Measurements from ENCODE around the gene FAM13A. TPM values are rescaled to one million over a fixed set of nuclear protein-coding genes. Genes with fewer than 3 reads are reported as not detected.

FAM13A gene
- total and polyA plus RNA-seq, 9 of the 15 experiments (the other 6 are each of a cell fraction or from before 2014, with no cell fraction given): 11.3 to 23.3 (median 14.7) TPM

- ChIA-PET POLR2A (interaction anchor here (0.7 kb wide), 1 partner anchor 14 kb away, joined by 3 read pairs; no protein-coding TSS in a partner anchor), CTCF (ENCODE audit: low intra/inter-chr PET ratio) (no interaction called here)
- no peak for FAIRE-seq
- peaks cover 6 to 15% of the 10 kb centered on the region in 2 experiments; a peak in 4 of 5 replicates for H3K4me1 ChIP-seq (replicated peaks in 1 of 2; ENCODE audit: control insufficient read depth in 2 of 2, insufficient read depth in 2 of 2, low read length in 2 of 2)
- H4K20me1 ChIP-seq (replicated peaks; ENCODE audit: control insufficient read depth, insufficient read depth, low read length): peaks cover 4% of the 10 kb centered on the region; the same call in 1 of the 2 replicates
- H3K9me3 ChIP-seq (replicated peaks; ENCODE audit: control insufficient read depth, insufficient read depth, low read depth, low read length): no peaks in the 10 kb centered on the region
- no TSS peak for BruUV-seq (replicated peaks)
- in situ Hi-C loops (cut with MboI): no loop called here
- no peak overlapping the region for H3K9ac ChIP-seq (ENCODE audit: insufficient read depth in 1 of 2, low read depth in 2 of 2, low read length in 2 of 2)
- no peaks in the 10 kb centered on the region for H3K79me2 ChIP-seq (ENCODE audit: control insufficient read depth, insufficient read depth, low read length)
- H3K4me2 ChIP-seq (ENCODE audit: insufficient read depth, low read length): no peak overlapping the region
- ATAC-seq: no peak
- WGBS (ENCODE audit: insufficient coverage, low coverage, missing lambda C conversion rate): 70% methylated on average over 7 of the region's 7 CpGs
- DNase-seq (ENCODE audit: extremely low read depth in 1 of 4, low spot score in 3 of 4): no peak
- H3K36me3 ChIP-seq (ENCODE audit: control insufficient read depth, insufficient read depth, low read length): peaks cover 23% of the 10 kb centered on the region
- no peak overlapping the region for H2AFZ ChIP-seq (ENCODE audit: low read depth, low read length)
- intact Hi-C loops (cut with micrococcal nuclease): no loop called here
- no peaks in the 10 kb centered on the region for H3K9me1 ChIP-seq (ENCODE audit: control insufficient read depth, insufficient read depth, low read length)
- no peaks in the 10 kb centered on the region for H3K27me3 ChIP-seq (ENCODE audit: control insufficient read depth in 2 of 2, insufficient read depth in 2 of 2, low read length in 2 of 2)
- no peak overlapping the region for H3K4me3 ChIP-seq
- no peak overlapping the region for H3K27ac ChIP-seq (ENCODE audit: extremely low read depth, low read depth, low read length)
- TF ChIP-seq PRDM10 (IDR thresholded peaks at IDR 0.05; ENCODE audit: partially characterized antibody) (no peak), DNMT1 (IDR thresholded peaks at IDR 0.05) (no peak), ZC3H8 (IDR thresholded peaks at IDR 0.05) (no peak), NBN (IDR thresholded peaks at IDR 0.05; ENCODE audit: low read depth) (no peak), GATAD2B (IDR thresholded peaks at IDR 0.05; ENCODE audit: borderline replicate concordance) (no peak), BRF2 (IDR thresholded peaks at IDR 0.05; ENCODE audit: borderline replicate concordance, insufficient read depth, insufficient read length) (no peak), NUFIP1 (IDR thresholded peaks at IDR 0.05; ENCODE audit: partially characterized antibody) (no peak), ELF1 (tag; IDR thresholded peaks at IDR 0.05) (no peak), KLF10 (CRISPR knock-in tag; IDR thresholded peaks at IDR 0.05) (no peak), FOXM1 (IDR thresholded peaks at IDR 0.05; ENCODE audit: low read depth) (no peak), FOXM1 (CRISPR knock-in tag; IDR thresholded peaks at IDR 0.05; ENCODE audit: low read depth) (no peak), TAF7 (tag; IDR thresholded peaks at IDR 0.05) (no peak), TAF1 (IDR thresholded peaks at IDR 0.05; ENCODE audit: control insufficient read depth, extremely low read depth, insufficient read depth, low read length, severe bottlenecking) (no peak), PTRF (tag; IDR thresholded peaks at IDR 0.05) (no peak), WHSC1 (IDR thresholded peaks at IDR 0.05; ENCODE audit: low read length) (no peak), RNF2 (IDR thresholded peaks at IDR 0.05) (no peak), TEAD2 (tag; IDR thresholded peaks at IDR 0.05) (no peak)
- TF ChIP-seq, protein P1, sequence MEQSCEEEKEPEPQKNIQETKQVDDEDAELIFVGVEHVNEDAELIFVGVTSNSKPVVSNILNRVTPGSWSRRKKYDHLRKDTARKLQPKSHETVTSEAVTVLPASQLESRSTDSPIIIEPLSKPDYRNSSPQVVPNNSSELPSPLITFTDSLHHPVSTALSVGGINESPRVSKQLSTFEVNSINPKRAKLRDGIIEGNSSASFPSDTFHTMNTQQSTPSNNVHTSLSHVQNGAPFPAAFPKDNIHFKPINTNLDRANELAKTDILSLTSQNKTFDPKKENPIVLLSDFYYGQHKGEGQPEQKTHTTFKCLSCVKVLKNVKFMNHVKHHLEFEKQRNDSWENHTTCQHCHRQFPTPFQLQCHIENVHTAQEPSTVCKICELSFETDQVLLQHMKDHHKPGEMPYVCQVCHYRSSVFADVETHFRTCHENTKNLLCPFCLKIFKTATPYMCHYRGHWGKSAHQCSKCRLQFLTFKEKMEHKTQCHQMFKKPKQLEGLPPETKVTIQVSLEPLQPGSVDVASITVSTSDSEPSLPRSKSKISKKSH (CRISPR knock-in tag; IDR thresholded peaks at IDR 0.05): no peak
Observed at GRCh38 chr4:88753658-88754571, 303.1 kb downstream of the FAM13A start.

All from K562 (cell line).